ENCODE measurements around the gene KDR.

Gene KDR

DNA sequence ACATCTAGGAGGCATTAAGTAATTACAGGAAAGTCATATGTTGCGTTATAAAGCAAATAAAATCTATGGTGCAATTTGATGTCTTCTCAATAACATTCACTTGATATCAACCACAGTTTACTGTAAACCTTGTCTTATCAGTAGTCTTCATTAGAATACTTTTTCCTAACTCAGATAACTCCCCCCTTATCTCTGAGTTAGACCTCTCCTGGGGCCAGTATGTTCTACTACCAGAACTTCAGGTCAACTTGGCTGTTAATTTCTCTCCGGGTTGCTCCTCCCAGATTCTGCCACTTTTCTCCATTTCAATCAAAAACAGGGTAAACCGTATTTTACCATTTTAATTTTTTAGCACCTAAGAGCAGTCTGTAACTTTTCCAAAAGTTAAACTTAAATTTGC lies 50.0 kb downstream of the KDR start:
- TF ChIP-seq, protein P1, sequence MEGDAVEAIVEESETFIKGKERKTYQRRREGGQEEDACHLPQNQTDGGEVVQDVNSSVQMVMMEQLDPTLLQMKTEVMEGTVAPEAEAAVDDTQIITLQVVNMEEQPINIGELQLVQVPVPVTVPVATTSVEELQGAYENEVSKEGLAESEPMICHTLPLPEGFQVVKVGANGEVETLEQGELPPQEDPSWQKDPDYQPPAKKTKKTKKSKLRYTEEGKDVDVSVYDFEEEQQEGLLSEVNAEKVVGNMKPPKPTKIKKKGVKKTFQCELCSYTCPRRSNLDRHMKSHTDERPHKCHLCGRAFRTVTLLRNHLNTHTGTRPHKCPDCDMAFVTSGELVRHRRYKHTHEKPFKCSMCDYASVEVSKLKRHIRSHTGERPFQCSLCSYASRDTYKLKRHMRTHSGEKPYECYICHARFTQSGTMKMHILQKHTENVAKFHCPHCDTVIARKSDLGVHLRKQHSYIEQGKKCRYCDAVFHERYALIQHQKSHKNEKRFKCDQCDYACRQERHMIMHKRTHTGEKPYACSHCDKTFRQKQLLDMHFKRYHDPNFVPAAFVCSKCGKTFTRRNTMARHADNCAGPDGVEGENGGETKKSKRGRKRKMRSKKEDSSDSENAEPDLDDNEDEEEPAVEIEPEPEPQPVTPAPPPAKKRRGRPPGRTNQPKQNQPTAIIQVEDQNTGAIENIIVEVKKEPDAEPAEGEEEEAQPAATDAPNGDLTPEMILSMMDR (IDR thresholded peaks at IDR 0.05; ENCODE audit: low read depth, low read length) = no peak
- no peak for DNase-seq (ENCODE audit: extremely low read depth, low read depth)

DNA sequence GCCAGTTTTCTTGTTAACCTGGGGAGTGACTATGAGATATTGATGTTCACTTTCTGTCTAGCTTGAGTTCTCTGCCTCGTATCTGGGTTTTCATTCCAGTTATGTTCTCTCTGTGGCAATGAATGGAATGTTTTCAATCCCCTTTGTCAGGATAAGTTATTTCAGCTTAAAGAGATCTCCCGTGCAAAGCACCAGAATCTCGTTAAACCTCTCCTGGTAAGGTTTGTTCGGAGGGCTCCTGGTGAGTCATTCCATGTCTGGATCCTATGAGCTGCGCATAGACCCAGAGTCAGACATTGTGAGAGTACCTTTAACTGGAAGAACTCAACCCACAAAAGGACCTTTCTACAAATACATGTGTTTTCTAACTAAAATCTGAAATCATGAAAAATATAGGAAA lies 51.0 kb downstream of the KDR start:
- no peak for DNase-seq (ENCODE audit: extremely low read depth, low read depth)
- TF ChIP-seq, protein P1 (IDR thresholded peaks at IDR 0.05; ENCODE audit: low read depth, low read length) = no peak

DNA sequence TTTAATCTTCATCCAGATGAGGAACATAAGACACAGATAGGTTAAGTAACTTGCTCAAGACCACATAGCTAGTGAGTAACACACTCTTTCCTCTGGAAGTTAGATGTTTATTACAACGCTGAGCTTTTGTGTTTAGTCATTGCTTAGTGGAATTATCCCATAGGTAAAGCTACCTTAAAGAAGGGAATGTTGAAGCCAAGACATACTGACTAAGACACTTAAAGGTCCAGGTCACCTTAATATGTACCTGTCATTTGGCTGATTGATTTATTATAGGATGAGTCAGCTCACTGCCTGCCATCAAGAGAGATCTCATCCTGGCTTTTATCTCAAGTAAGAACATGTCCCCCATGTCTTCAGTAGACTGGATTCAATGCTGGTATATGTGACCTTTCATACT lies 53.4 kb downstream of the KDR start:
- DNase-seq (ENCODE audit: extremely low read depth, low read depth) = no peak

DNA sequence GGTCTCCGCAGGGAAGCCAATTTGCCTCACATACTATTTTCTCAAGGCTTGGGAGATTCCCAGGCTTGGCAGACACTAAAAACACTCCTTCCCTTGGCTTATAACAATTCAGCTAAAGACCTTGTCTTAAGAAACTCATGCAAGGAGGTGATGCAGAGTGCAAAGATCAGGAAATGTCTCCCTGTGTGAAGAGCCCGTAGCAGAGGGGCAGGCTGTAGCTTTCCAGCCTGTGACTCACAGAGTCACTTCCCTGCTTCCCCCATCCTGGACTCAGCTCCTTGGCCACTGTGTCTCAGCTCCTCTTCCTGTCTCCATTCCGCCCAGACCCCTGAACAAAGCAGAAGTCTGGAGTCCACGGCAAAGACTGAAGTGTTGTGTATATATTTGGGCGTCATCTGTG lies 56.1 kb downstream of the KDR start:
- no peak for DNase-seq (ENCODE audit: extremely low read depth, low read depth)
- TF ChIP-seq, protein P1 (IDR thresholded peaks at IDR 0.05; ENCODE audit: low read depth, low read length) = no peak

More for the DNA sequence above, 53.4 kb downstream of the KDR start:
- TF ChIP-seq, protein P1 (IDR thresholded peaks at IDR 0.05; ENCODE audit: low read depth, low read length) = no peak

DNA sequence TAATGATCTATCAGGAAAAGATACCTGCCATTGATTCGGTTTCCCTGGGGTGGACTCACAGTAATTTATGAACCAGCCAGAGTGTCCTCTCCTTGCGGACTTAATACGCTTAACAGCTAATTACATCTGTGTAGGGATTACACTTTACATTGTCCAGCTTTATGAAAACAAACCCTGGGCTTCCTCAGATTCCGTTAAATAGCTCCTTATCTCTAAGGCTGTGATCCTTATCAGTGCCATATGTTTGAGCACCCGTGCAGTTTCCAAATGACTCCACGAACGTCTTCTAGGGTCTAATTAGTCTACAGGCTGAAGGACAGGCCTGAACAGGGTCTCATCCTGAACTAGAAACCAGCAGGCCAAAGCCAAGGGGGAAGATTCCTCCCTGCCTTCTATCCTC lies 56.9 kb downstream of the KDR start:
- DNase-seq (ENCODE audit: extremely low read depth, low read depth) = no peak
- TF ChIP-seq, protein P1 (IDR thresholded peaks at IDR 0.05; ENCODE audit: low read depth, low read length) = no peak

DNA sequence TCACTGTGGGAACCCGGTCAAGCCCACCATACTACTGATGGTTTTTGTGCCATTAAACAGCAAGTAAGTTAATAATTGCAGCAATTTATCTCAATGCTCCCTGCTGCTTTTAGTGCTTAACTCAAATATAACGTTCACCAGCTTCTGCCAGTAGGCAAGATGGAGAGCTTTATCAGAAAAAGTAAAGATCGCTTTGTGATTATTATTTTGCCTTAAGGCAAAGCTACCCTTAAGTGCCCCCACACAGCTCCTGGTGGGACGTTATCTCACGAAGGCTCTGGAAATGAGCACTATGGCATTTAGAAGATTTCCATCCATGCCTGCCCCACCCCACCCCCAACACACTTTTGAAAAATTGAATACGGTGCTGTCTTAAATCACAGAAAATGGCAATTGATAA lies 59.4 kb downstream of the KDR start:
- TF ChIP-seq, protein P1 (IDR thresholded peaks at IDR 0.05; ENCODE audit: low read depth, low read length) = no peak
- DNase-seq (ENCODE audit: extremely low read depth, low read depth) = no peak

DNA sequence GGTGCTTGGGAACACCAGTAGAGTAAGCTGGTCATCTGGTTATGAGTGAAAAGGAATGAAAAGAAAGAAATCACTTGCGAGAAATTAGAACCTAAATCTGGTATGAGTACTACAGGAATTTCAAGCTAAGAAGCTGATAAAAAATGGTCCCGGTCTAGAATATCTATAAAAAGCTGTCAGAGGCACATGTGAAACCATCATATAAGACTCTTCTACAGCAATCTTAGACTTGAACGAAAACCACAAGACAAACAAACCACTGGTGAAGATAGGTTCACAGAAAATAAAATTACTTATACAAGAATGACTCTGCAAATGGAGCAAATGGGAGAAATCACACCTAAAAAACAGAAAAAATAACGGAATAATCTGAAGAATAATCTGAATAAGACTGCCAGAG lies 69.9 kb downstream of the KDR start:
- TF ChIP-seq, protein P1 (IDR thresholded peaks at IDR 0.05; ENCODE audit: low read depth, low read length) = no peak
- DNase-seq (ENCODE audit: extremely low read depth, low read depth) = no peak

Measured in AG09319 (cell line).